ENCODE data around the gene THAP3. TPM values are rescaled to one million over a fixed set of nuclear protein-coding genes. Genes with fewer than 3 reads are reported as not detected.
A peak's percentile ranks its signal among the peaks of the same experiment; 100 is the strongest.

THAP3 gene
- total and polyA plus RNA-seq, 12 donors: 11.1 to 65.6 (median 36.0) TPM

GRCh38 chr1:6672558-6672957, 47.9 kb downstream of the THAP3 start:
- TF ChIP-seq POLR2A (IDR thresholded peaks at IDR 0.05) (no peak), CTCF (IDR thresholded peaks at IDR 0.05) (no peak)
- Histone ChIP-seq H3K27me3 (no peaks in the 10 kb centered on the region), H3K4me1 (replicated peaks in 1 of 2) (peaks cover under 1 to 10% of the 10 kb centered on the region in 2 donors), H3K4me3 (no peak overlapping the region), H3K9me3 (replicated peaks in 1 of 3) (no peaks in the 10 kb centered on the region), H3K27ac (peak overlapping the region in 1 of 5 donors; percentile 32), H3K36me3 (replicated peaks in 1 of 2) (peaks cover 0 to 18% of the 10 kb centered on the region in 2 donors)
- peak in 1 of 7 donors; percentile 79 for DNase-seq
- 66 to 85% (median 81%) methylated on average over 2 of the region's 2 CpGs for WGBS, 4 donors
- intact Hi-C loops (cut with DNase I): no loop called here

- Histone ChIP-seq H3K27me3 (no peaks in the 10 kb centered on the region), H3K4me3 (no peak overlapping the region), H3K9me3 (replicated peaks in 1 of 3) (no peaks in the 10 kb centered on the region), H3K4me1 (replicated peaks in 1 of 2) (peaks cover 0 to 6% of the 10 kb centered on the region in 2 donors), H3K36me3 (replicated peaks in 1 of 2) (peaks cover 0 to 30% of the 10 kb centered on the region in 2 donors), H3K27ac (no peak overlapping the region)
- TF ChIP-seq CTCF (IDR thresholded peaks at IDR 0.05) (no peak), POLR2A (IDR thresholded peaks at IDR 0.05) (no peak)
- DNase-seq: peak in 1 of 7 donors; percentile 45
- WGBS, 4 donors: 71 to 83% (median 72%) methylated on average over 5 of the region's 5 CpGs
- intact Hi-C loops (cut with DNase I): no loop called here
Measured at GRCh38 chr1:6673816-6674398, 49.2 kb downstream of the THAP3 start.

GRCh38 chr1:6674771-6675170, 50.1 kb downstream of the THAP3 start:
- Histone ChIP-seq H3K36me3 (replicated peaks in 1 of 2) (peaks cover 0 to 39% of the 10 kb centered on the region in 2 donors), H3K27ac (no peak overlapping the region), H3K4me1 (replicated peaks in 1 of 2) (peaks cover 0 to 6% of the 10 kb centered on the region in 2 donors), H3K9me3 (replicated peaks in 1 of 3) (no peaks in the 10 kb centered on the region), H3K27me3 (no peaks in the 10 kb centered on the region), H3K4me3 (no peak overlapping the region)
- no peak for DNase-seq
- 83 to 95% (median 91%) methylated on average over 1 of the region's 1 CpG for WGBS, 4 donors
- intact Hi-C loops (cut with DNase I): no loop called here
- TF ChIP-seq CTCF (IDR thresholded peaks at IDR 0.05) (no peak), POLR2A (IDR thresholded peaks at IDR 0.05) (no peak)

GRCh38 chr1:6675941-6676340, 51.3 kb downstream of the THAP3 start:
- Histone ChIP-seq H3K27ac (no peak overlapping the region), H3K4me3 (no peak overlapping the region), H3K9me3 (replicated peaks in 1 of 3) (no peaks in the 10 kb centered on the region), H3K36me3 (replicated peaks in 1 of 2) (peaks cover 0 to 45% of the 10 kb centered on the region in 2 donors), H3K4me1 (replicated peaks in 1 of 2) (peaks cover 0 to 9% of the 10 kb centered on the region in 2 donors), H3K27me3 (no peaks in the 10 kb centered on the region)
- intact Hi-C loops (cut with DNase I): no loop called here
- WGBS, 4 donors: 93 to 98% (median 97%) methylated on average over 2 of the region's 2 CpGs
- TF ChIP-seq POLR2A (IDR thresholded peaks at IDR 0.05) (no peak), CTCF (IDR thresholded peaks at IDR 0.05) (no peak)
- peak in 1 of 7 donors; percentile 34 for DNase-seq

Other genes with a start within 250 kb of the THAP3 start
- gene ACOT7, start 231.1 kb upstream of the THAP3 start, total RNA-seq: 10 to 100 TPM in 8 of 9 donors, 1 to 10 TPM in 1; 8.4 to 29.4 (median 15.0) TPM
- gene ACOT7, start 231.1 kb upstream of the THAP3 start, polyA plus RNA-seq: 10 to 100 TPM; 11.3 to 26.6 (median 13.0) TPM
- under 1 TPM in 3 of 9 donors, not detected in 6; 0.07 to 0.18 (median 0.14) TPM for gene HES2, start 204.9 kb upstream of the THAP3 start, total RNA-seq
- under 1 TPM in 2 of 3 donors, not detected in 1; 0.04 to 0.10 TPM for gene HES2, start 204.9 kb upstream of the THAP3 start, polyA plus RNA-seq
- gene ESPN, start 200.1 kb upstream of the THAP3 start, total RNA-seq: 10 to 100 TPM in 1 of 9 donors, 1 to 10 TPM in 7, under 1 TPM in 1; 0.67 to 10.8 (median 5.5) TPM
- 1 to 10 TPM in 2 of 3 donors, under 1 TPM in 1; 0.16 to 9.8 (median 6.8) TPM for gene ESPN, start 200.1 kb upstream of the THAP3 start, polyA plus RNA-seq
- gene TNFRSF25, start 158.7 kb upstream of the THAP3 start, total RNA-seq: 10 to 100 TPM in 4 of 9 donors, 1 to 10 TPM in 5; 2.4 to 36.4 (median 8.8) TPM
- gene TNFRSF25, start 158.7 kb upstream of the THAP3 start, polyA plus RNA-seq: 100 to 1,000 TPM in 1 of 3 donors, 10 to 100 TPM in 1, 1 to 10 TPM in 1; 1.2 to 169 (median 63.8) TPM
- gene PLEKHG5, start 133.2 kb upstream of the THAP3 start, total RNA-seq: 10 to 100 TPM in 8 of 9 donors, 1 to 10 TPM in 1; 4.1 to 29.2 (median 17.0) TPM
- gene PLEKHG5, start 133.2 kb upstream of the THAP3 start, polyA plus RNA-seq: 10 to 100 TPM in 2 of 3 donors, 1 to 10 TPM in 1; 2.0 to 96.3 (median 23.0) TPM
- gene NOL9, start 70.4 kb upstream of the THAP3 start, total RNA-seq: 10 to 100 TPM; 10.3 to 39.7 (median 24.7) TPM
- 10 to 100 TPM in 1 of 3 donors, 1 to 10 TPM in 2; 5.9 to 14.3 (median 8.0) TPM for gene NOL9, start 70.4 kb upstream of the THAP3 start, polyA plus RNA-seq
- under 1 TPM in 4 of 9 donors, not detected in 5; 0.11 to 0.83 (median 0.47) TPM for gene TAS1R1, start 69.6 kb upstream of the THAP3 start, total RNA-seq
- under 1 TPM; 0.27 to 0.40 (median 0.37) TPM for gene TAS1R1, start 69.6 kb upstream of the THAP3 start, polyA plus RNA-seq
- gene ZBTB48, start 44.9 kb upstream of the THAP3 start, total RNA-seq: 10 to 100 TPM in 8 of 9 donors, 1 to 10 TPM in 1; 9.5 to 50.9 (median 28.8) TPM
- 100 to 1,000 TPM in 2 of 3 donors, 1 to 10 TPM in 1; 6.8 to 245 (median 186) TPM for gene ZBTB48, start 44.9 kb upstream of the THAP3 start, polyA plus RNA-seq
- gene KLHL21, start 22.0 kb upstream of the THAP3 start, total RNA-seq: 100 to 1,000 TPM in 2 of 9 donors, 10 to 100 TPM in 7; 14.5 to 108 (median 58.8) TPM
- 10 to 100 TPM; 11.7 to 19.1 (median 12.9) TPM for gene KLHL21, start 22.0 kb upstream of the THAP3 start, polyA plus RNA-seq
- gene PHF13, start 11.1 kb upstream of the THAP3 start, total RNA-seq: 10 to 100 TPM in 8 of 9 donors, 1 to 10 TPM in 1; 8.7 to 20.1 (median 13.8) TPM
- 10 to 100 TPM in 2 of 3 donors, 1 to 10 TPM in 1; 4.7 to 14.8 (median 11.2) TPM for gene PHF13, start 11.1 kb upstream of the THAP3 start, polyA plus RNA-seq
- 10 to 100 TPM; 29.2 to 82.0 (median 58.3) TPM for gene DNAJC11, start 76.9 kb downstream of the THAP3 start, total RNA-seq
- gene DNAJC11, start 76.9 kb downstream of the THAP3 start, polyA plus RNA-seq: 100 to 1,000 TPM in 1 of 3 donors, 10 to 100 TPM in 2; 52.3 to 125 (median 65.6) TPM
- 100 to 1,000 TPM in 2 of 9 donors, 10 to 100 TPM in 7; 62.9 to 129 (median 83.1) TPM for gene CAMTA1, start 160.6 kb downstream of the THAP3 start, total RNA-seq
- 100 to 1,000 TPM; 114 to 141 (median 131) TPM for gene CAMTA1, start 160.6 kb downstream of the THAP3 start, polyA plus RNA-seq

Measured in adrenal gland (tissue), 12 donors.